Fibroblast of the aortic adventitia (primary cell): ENCODE data around the gene RFX5. TPM values are rescaled to one million over a fixed set of nuclear protein-coding genes. Genes with fewer than 3 reads are reported as not detected.

Source experiments
- DNase-seq: peaks from one replicate; pipeline ENCODE4 v3.0.0-alpha.2; 2010; ENCODE audit warnings: low read depth
- H3K4me3 ChIP-seq: 2 replicates; pipeline ENCODE4 v1.5.1; 2011; ENCODE audit warnings: low read depth, mild to moderate bottlenecking, control low read depth, low read length, moderate library complexity
- small RNA-seq: library from RNA; depleted of rRNA; stranded (forward); fragments of <200 nt; gene quantifications from one replicate; pipeline ENCODE3, GENCODE V24; 2012
- total RNA-seq: library from RNA; depleted of rRNA; stranded (reverse); fragments of >200 nt; gene quantifications from 2 replicates; pipeline ENCODE4 v1.2.3, GENCODE V29; 2012; ENCODE audit warnings: low replicate concordance
- TF ChIP-seq, protein P1 (sequence below): IDR thresholded peaks from 2 replicates; pipeline ENCODE4 v1.5.1; 2011; ENCODE audit warnings: mild to moderate bottlenecking, low read length, control low read depth, inconsistent platforms; ENCODE audit not compliant: insufficient read depth

RFX5 gene
- total RNA-seq, 1 donor = 27.1 TPM

DNA sequence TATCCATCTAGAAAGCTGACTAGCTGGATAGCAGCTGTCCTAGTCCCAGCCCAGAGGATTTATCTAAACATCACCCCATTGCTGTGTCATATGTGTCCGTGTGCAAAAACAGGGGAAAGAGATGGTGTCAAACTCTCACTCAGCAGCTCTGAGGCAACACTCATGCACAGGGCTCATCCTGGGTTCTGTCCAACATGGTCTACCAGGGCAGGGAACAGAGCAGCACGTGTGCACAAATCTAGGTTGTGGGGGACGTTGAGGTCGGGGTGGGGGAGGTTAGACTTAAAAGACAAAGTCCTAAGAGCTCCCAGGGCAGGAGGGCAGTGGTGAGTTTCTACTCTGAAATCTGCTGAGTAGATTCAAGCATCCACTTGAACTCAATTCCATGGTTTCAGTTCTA is 36.0 kb downstream of the RFX5 start:
- no peak for DNase-seq
- TF ChIP-seq, protein P1, sequence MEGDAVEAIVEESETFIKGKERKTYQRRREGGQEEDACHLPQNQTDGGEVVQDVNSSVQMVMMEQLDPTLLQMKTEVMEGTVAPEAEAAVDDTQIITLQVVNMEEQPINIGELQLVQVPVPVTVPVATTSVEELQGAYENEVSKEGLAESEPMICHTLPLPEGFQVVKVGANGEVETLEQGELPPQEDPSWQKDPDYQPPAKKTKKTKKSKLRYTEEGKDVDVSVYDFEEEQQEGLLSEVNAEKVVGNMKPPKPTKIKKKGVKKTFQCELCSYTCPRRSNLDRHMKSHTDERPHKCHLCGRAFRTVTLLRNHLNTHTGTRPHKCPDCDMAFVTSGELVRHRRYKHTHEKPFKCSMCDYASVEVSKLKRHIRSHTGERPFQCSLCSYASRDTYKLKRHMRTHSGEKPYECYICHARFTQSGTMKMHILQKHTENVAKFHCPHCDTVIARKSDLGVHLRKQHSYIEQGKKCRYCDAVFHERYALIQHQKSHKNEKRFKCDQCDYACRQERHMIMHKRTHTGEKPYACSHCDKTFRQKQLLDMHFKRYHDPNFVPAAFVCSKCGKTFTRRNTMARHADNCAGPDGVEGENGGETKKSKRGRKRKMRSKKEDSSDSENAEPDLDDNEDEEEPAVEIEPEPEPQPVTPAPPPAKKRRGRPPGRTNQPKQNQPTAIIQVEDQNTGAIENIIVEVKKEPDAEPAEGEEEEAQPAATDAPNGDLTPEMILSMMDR = no peak
- H3K4me3 ChIP-seq = no peak overlapping the region

DNA sequence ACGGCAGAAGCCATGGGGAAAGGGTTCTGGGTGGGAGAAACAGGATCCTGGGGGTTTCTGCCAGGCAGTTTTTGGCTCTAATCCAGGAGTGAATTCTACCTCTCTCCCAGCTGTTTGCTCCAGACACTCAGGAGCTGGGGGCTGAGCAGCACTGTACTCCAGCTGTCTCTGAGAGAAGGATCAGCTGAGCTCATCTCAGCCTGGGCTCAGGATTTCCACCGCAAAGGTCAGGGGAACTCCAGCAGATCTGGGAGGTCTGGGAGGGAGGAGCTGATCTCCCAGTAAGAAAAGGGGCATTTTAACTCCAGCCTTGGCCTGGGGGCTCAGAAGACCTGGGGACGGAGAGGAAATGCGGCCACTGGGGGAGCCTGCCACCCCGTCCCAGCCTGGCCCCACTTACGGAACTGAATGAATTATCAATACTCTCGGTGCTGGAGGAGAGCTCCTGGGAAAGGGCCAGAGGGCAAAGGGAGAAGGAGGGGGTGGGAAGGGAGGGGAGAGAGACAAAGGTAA is 37.2 kb downstream of the RFX5 start:
- TF ChIP-seq, protein P1 = no peak
- H3K4me3 ChIP-seq = no peak overlapping the region
- peak; percentile 38 for DNase-seq

DNA sequence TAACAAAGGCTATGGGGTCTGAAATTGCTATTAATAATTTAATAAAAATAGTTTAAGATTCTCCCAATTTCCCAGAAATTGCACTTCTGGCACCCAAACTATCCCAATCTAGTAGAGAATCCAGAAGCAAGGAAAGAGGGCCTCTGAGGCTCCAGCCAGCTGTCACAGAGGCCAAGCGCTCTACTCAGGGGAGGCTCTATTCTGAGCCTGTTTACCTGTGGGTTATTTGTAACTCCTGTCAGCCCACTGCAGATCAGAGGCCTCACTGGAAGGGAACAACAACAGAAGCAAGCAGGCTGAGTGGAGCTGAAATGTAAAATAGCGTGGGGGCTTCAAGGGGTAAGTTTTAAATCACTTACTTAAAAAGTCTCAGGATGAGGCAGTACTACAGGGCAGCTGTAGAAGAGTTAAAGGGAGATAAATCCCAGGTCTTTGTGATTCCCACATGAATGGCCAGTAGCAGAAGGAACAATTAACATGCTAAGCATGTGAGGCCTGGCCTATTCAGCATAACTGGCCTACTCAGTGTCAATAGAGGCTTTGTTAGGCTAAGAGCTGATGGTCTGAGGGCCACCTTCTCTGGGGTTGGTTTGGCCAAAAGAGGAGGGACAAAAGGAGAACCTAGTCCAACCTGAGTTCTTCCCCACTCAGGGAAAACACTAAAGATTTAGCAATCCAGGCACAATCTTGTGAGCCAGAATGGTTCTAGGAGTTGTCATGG is 52.1 kb downstream of the RFX5 start:
- DNase-seq = no peak
- H3K4me3 ChIP-seq = no peak overlapping the region
- TF ChIP-seq, protein P1 = no peak

DNA sequence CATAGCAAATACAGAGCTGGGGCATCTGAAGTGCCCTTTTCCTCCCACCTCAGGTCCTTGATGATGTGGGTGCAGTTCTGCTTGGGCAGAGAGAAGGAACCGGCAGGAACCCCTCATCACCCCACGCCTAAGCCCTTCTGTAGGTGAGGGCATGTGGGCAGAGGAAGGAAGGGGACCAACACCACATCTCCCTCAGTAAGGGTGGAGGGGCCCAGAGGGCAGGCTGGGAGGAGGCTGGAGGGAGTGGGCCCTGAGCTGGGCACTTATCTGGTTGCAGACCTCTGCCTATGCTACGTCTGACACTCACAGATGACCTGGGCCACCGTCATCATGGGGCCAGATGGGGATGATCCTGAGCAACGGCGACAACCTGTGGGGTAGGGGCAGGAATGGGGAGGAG is 54.0 kb downstream of the RFX5 start:
- TF ChIP-seq, protein P1 = no peak
- DNase-seq = no peak
- H3K4me3 ChIP-seq = no peak overlapping the region

DNA sequence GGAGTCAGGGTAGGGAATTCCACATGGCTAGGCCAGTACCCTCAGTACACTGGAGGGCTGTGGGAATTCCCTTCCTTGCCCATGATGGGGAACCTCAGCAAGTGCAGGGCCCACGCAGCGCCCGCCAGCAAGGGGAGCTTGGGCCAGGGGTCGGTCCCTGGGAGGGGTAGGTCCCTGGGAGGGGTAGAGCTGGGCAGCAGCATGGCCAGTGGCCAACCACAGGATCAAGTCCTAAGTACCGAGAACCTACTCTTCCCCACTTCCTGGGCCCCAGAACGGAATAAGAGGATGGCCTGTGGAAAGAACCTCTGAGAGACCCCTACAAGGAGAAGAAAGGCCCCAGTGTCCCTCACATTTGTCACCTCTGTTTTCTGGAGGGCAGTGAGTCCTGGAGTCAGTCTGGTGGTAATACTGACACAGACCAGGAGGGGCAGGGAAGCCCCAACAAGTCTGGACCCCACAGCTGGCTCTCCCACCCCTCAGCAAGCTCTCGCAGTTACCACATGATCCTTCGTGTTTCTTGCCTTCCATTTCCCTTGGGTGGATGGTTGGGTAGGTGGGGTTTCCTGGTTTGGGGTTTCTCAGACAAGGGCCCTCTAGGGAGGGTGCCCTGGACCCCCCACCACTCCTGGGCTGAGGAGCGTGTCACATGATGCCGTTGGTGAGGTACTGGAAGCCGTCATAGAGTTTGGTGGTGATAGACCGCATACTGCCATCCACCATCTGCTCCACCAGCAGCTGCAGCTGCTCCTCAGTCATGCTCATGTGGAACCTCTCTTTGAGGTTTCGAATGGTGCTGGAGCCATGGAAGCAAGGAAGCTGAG is 54.6 kb downstream of the RFX5 start:
- H3K4me3 ChIP-seq = no peak overlapping the region
- no peak for DNase-seq
- TF ChIP-seq, protein P1 = peak; percentile 6

DNA sequence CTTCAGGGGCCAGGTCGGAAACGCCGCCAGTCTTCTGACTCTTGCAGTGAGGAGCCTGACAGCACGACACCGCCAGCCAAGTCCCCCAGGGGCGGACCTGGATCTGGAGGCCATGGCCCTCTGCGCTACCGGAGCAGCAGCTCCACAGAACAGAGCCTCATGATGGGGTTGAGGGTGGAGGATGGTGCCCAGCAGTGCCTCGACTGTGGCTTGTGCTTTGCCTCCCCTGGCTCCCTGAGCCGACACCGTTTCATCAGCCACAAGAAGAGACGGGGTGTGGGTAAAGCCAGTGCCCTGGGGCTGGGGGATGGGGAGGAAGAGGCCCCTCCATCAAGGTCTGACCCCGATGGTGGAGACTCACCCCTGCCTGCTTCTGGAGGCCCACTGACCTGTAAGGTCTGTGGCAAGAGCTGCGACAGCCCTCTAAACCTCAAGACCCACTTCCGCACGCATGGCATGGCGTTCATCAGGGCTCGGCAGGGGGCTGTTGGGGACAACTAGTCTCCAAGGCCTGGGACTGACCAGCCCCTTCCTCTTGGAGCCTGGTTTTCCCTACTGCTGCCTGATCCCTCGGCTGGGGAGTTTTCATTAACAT is 56.2 kb downstream of the RFX5 start:
- no peak for DNase-seq
- TF ChIP-seq, protein P1 = no peak
- no peak overlapping the region for H3K4me3 ChIP-seq

Small RNAs within 50 kb of the gene (small RNA-seq; reads per million reads assigned to genes)
- gene RN7SL444P = not detected

Other genes with a start within 250 kb of the RFX5 start
- 1.6 and 2.9 TPM in 2 replicates for gene SEMA6C, start 200.6 kb downstream of the RFX5 start, total RNA-seq
- not detected in 2 replicates for gene TNFAIP8L2, start 190.6 kb downstream of the RFX5 start, total RNA-seq
- 7.5 and 12.5 TPM in 2 replicates for gene LYSMD1, start 181.3 kb downstream of the RFX5 start, total RNA-seq
- gene SCNM1, start 181.1 kb downstream of the RFX5 start, total RNA-seq = 38.0 and 48.4 TPM in 2 replicates
- gene TMOD4, start 171.3 kb downstream of the RFX5 start, total RNA-seq = 0.54 TPM in 1 of 2 replicates, not detected in the other
- gene VPS72, start 157.1 kb downstream of the RFX5 start, total RNA-seq = 9.2 and 42.8 TPM in 2 replicates
- gene PIP5K1A, start 148.7 kb downstream of the RFX5 start, total RNA-seq = 56.4 and 86.4 TPM in 2 replicates
- gene PSMD4, start 92.5 kb downstream of the RFX5 start, total RNA-seq = 111 and 139 TPM in 2 replicates
- 7.0 and 14.2 TPM in 2 replicates for gene ZNF687, start 65.0 kb downstream of the RFX5 start, total RNA-seq
- 38.8 and 41.0 TPM in 2 replicates for gene PI4KB, start 19.8 kb downstream of the RFX5 start, total RNA-seq
- 26.8 and 70.5 TPM in 2 replicates for gene SELENBP1, start 25.5 kb upstream of the RFX5 start, total RNA-seq
- gene PSMB4, start 52.3 kb upstream of the RFX5 start, total RNA-seq = 281 and 892 TPM in 2 replicates
- 22.6 and 41.0 TPM in 2 replicates for gene POGZ, start 112.2 kb upstream of the RFX5 start, total RNA-seq
- 0.09 and 1.1 TPM in 2 replicates for gene CGN, start 164.1 kb upstream of the RFX5 start, total RNA-seq
- 3.9 and 5.4 TPM in 2 replicates for gene TUFT1, start 193.1 kb upstream of the RFX5 start, total RNA-seq